Measurements from ENCODE around the gene FAM170B.

GRCh38 chr10:49162063-49162462 lies 28.2 kb upstream of the FAM170B start:
- TF ChIP-seq CTCF (IDR thresholded peaks at IDR 0.05), result no peak
- no peak for TF ChIP-seq EZH2 (IDR thresholded peaks at IDR 0.05)
- TF ChIP-seq EZH2phosphoT487 (IDR thresholded peaks at IDR 0.05), result no peak

Measured in neural progenitor cell (in vitro differentiated cells).